Activated CD8-positive, alpha-beta T cell treated with anti-CD3 and anti-CD28 coated beads for 36 hours (primary cell): ENCODE results near the gene FUT9. TPM values are rescaled to one million over a fixed set of nuclear protein-coding genes. Genes with fewer than 3 reads are reported as not detected.
A peak's percentile ranks its signal among the peaks of the same experiment; 100 is the strongest.

Experiments
- ATAC-seq: fragments of 200-7000 bp; cut with Tn5 transposase; one replicate; pipeline ENCODE4 v1.10.0; 2021; ENCODE audit warnings: mild to moderate bottlenecking, moderate library complexity
- CTCF ChIA-PET: fragments of 350-600 bp; sonication (Branson Sonifier 250); formaldehyde crosslinking; loops from one replicate; lab custom pipeline; 2021; ENCODE audit warnings: antibody characterized with exemption; lab: Charles Lee
- POLR2A ChIA-PET: fragments of 350-600 bp; sonication (Branson Sonifier 250); formaldehyde crosslinking; loops from one replicate; lab custom pipeline; 2021; ENCODE audit warnings: antibody characterized with exemption; lab: Charles Lee
- DNase-seq: peaks from one replicate; pipeline ENCODE4 v3.0.0-alpha.2; 2020
- H3K27ac Mint-ChIP-seq: one replicate; pipeline ENCODE4 v1.8.0; 2021; ENCODE audit warnings: mild to moderate bottlenecking, mixed read lengths
- H3K27me3 Mint-ChIP-seq: one replicate; pipeline ENCODE4 v1.8.0; 2021; ENCODE audit warnings: mixed read lengths
- H3K36me3 Mint-ChIP-seq: one replicate; pipeline ENCODE4 v1.8.0; 2021; ENCODE audit warnings: low read depth, mixed read lengths
- H3K4me1 Mint-ChIP-seq: one replicate; pipeline ENCODE4 v1.8.0; 2021; ENCODE audit warnings: low read depth, mixed read lengths
- H3K4me3 Mint-ChIP-seq: one replicate; pipeline ENCODE4 v1.8.0; 2021; ENCODE audit warnings: mild to moderate bottlenecking, moderate library complexity, mixed read lengths
- H3K9me3 Mint-ChIP-seq: one replicate; pipeline ENCODE4 v1.8.0; 2021; ENCODE audit warnings: mixed read lengths
- intact Hi-C: fragments of 100-400 bp; cut with micrococcal nuclease; formaldehyde crosslinking; loops from one replicate; pipeline ENCODE4 v1.10.0; 2022
- total RNA-seq, 2 experiments: library from RNA; stranded (reverse); gene quantifications; one replicate each; pipeline ENCODE4 v1.2.3, GENCODE V29; 2021
- TF ChIP-seq, protein P1 (sequence below): fragments of 200-600 bp; IDR thresholded peaks from one replicate; pipeline ENCODE4 v1.8.0; 2022; ENCODE audit warnings: antibody characterized with exemption, mild to moderate bottlenecking

The FUT9 gene
- total RNA-seq, 2 experiments from 2014 or later: not detected

DNA sequence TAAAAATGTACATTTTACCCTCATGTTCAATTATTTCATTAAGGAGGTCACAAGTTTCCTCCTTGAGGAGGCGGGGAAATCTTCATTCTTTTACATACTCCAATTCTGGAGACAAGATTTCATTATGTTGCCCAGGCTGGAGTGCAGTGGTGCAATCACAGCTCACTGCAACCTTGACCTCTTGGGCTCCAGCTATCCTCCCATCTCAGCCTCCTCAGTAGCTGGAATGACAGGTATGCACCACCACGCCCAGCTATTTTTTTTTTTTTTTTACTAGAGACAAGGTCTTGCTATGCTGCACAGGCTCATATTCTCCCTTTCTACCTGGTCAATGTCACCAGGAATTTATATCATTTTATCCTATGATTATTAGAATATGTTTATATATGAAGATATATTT is 85.8 kb downstream of the FUT9 start:
- ATAC-seq (no peak), DNase-seq (no peak)
- Mint-ChIP-seq H3K9me3 (no peaks in the 10 kb centered on the region), H3K4me1 (no peaks in the 10 kb centered on the region), H3K27me3 (no peaks in the 10 kb centered on the region), H3K27ac (no peak overlapping the region), H3K36me3 (no peaks in the 10 kb centered on the region), H3K4me3 (no peak overlapping the region)
- CTCF ChIA-PET: no interaction called here
- TF ChIP-seq, protein P1, sequence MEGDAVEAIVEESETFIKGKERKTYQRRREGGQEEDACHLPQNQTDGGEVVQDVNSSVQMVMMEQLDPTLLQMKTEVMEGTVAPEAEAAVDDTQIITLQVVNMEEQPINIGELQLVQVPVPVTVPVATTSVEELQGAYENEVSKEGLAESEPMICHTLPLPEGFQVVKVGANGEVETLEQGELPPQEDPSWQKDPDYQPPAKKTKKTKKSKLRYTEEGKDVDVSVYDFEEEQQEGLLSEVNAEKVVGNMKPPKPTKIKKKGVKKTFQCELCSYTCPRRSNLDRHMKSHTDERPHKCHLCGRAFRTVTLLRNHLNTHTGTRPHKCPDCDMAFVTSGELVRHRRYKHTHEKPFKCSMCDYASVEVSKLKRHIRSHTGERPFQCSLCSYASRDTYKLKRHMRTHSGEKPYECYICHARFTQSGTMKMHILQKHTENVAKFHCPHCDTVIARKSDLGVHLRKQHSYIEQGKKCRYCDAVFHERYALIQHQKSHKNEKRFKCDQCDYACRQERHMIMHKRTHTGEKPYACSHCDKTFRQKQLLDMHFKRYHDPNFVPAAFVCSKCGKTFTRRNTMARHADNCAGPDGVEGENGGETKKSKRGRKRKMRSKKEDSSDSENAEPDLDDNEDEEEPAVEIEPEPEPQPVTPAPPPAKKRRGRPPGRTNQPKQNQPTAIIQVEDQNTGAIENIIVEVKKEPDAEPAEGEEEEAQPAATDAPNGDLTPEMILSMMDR: no peak
- POLR2A ChIA-PET: no interaction called here
- intact Hi-C loops: no loop called here

DNA sequence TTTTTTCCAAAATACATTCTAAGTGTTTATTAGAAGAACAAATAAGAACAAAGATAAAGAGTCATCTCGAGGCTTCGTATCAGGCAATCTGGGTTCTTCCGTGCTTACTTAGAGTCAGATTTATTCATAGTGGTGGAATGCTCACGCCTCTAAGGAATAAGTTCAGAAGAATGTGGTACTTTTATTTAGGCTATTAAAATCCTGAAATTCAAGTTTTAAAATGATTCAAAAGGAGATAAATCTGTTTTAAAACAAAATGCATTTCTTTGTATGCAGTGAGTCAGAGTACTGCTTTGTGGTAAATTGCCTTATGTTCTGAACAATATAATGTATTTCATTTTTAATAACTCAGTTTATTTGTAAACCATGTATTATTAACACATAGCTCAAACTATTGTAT is 89.1 kb downstream of the FUT9 start:
- CTCF ChIA-PET: no interaction called here
- Mint-ChIP-seq H3K4me3 (no peak overlapping the region), H3K9me3 (no peaks in the 10 kb centered on the region), H3K27ac (no peak overlapping the region), H3K27me3 (no peaks in the 10 kb centered on the region), H3K4me1 (no peaks in the 10 kb centered on the region), H3K36me3 (no peaks in the 10 kb centered on the region)
- ATAC-seq (no peak), DNase-seq (no peak)
- intact Hi-C loops: no loop called here
- TF ChIP-seq, protein P1: no peak
- POLR2A ChIA-PET: no interaction called here

GRCh38 chr6:96110878-96111277 is 95.1 kb downstream of the FUT9 start:
- ChIA-PET POLR2A (no interaction called here), CTCF (no interaction called here)
- no peaks in the 10 kb centered on the region for H3K9me3 Mint-ChIP-seq
- H3K27me3 Mint-ChIP-seq: no peaks in the 10 kb centered on the region
- intact Hi-C loops: no loop called here
- DNase-seq (no peak), ATAC-seq (no peak)
- no peak overlapping the region for H3K27ac Mint-ChIP-seq
- TF ChIP-seq, protein P1: no peak
- H3K36me3 Mint-ChIP-seq: no peaks in the 10 kb centered on the region
- H3K4me1 Mint-ChIP-seq: no peaks in the 10 kb centered on the region
- H3K4me3 Mint-ChIP-seq: no peak overlapping the region

- DNase-seq: peak; percentile 4
- H3K27me3 Mint-ChIP-seq: no peaks in the 10 kb centered on the region
- H3K4me1 Mint-ChIP-seq: no peaks in the 10 kb centered on the region
- no peak overlapping the region for H3K4me3 Mint-ChIP-seq
- TF ChIP-seq, protein P1: no peak
- ChIA-PET POLR2A (no interaction called here), CTCF (no interaction called here)
- no peak overlapping the region for H3K27ac Mint-ChIP-seq
- intact Hi-C loops: no loop called here
- H3K9me3 Mint-ChIP-seq: no peaks in the 10 kb centered on the region
- ATAC-seq: no peak
- no peaks in the 10 kb centered on the region for H3K36me3 Mint-ChIP-seq
Observed at GRCh38 chr6:96116674-96117073, 100.9 kb downstream of the FUT9 start.

DNA sequence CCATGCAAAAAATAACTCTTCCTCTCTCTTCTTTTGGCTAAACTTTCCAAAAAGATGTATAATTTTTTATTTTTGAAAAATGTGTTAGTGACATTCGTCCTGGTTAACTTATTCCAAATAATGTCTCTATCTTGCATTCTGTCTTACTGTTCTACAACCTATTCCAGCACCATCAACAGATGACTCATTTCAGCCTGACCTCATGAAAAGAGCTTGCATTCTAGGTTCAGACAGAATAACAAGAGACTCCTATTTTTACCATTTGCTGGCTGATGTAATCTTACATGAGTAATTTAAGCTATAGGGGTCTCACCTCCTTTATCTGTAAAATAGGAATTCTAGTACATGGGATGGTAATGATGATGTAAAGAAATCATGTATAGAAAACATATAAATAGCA is 109.0 kb downstream of the FUT9 start:
- Mint-ChIP-seq H3K4me3 (no peak overlapping the region), H3K27ac (no peak overlapping the region), H3K4me1 (no peaks in the 10 kb centered on the region), H3K9me3 (no peaks in the 10 kb centered on the region), H3K27me3 (no peaks in the 10 kb centered on the region), H3K36me3 (no peaks in the 10 kb centered on the region)
- TF ChIP-seq, protein P1: no peak
- CTCF ChIA-PET: interaction anchor here (1.0 kb wide), 1 partner anchor 68 kb away, joined by 3 read pairs; no protein-coding TSS in a partner anchor
- ATAC-seq (no peak), DNase-seq (no peak)
- intact Hi-C loops: no loop called here
- POLR2A ChIA-PET: no interaction called here
